Uterus (tissue), 4 donors: Measurements from ENCODE around the gene BSCL2. TPM values are rescaled to one million over a fixed set of nuclear protein-coding genes. Genes with fewer than 3 reads are reported as not detected.
"Not testable (repeated sequence)": the region's sequence is repeated elsewhere in the genome, so short reads cannot be mapped to it uniquely, and the experiment has no call there.

Experiments used
- DNase-seq, 2 donors: peaks; one replicate each; pipeline ENCODE4 v3.0.0-alpha.2; 2019 to 2020
- H3K27ac ChIP-seq, 2 donors: fragments of 200-600 bp; sonication (generic); 1 replicate in 1 of 2; 2 replicates in 1 of 2; pipeline ENCODE4 v1.5.1; 2016 to 2018
- H3K27me3 ChIP-seq, 2 donors: fragments of 200-600 bp; sonication (generic); one replicate each; pipeline ENCODE4 v1.5.1; 2018 to 2019; ENCODE audit warnings: control low read depth in 1 of 2
- H3K36me3 ChIP-seq, 2 donors: fragments of 200-600 bp; sonication (generic); one replicate each; pipeline ENCODE4 v1.5.1; 2019; ENCODE audit warnings: control low read depth in 1 of 2
- H3K4me1 ChIP-seq, 2 donors: fragments of 200-600 bp; sonication (generic); one replicate each; pipeline ENCODE4 v1.5.1; 2018 to 2019; ENCODE audit warnings: control low read depth in 1 of 2
- H3K4me3 ChIP-seq, 2 donors: fragments of 200-600 bp; sonication (generic); 1 replicate in 1 of 2; 2 replicates in 1 of 2; pipeline ENCODE4 v1.5.1; 2018 to 2019; ENCODE audit warnings: mild to moderate bottlenecking in 1 of 2
- H3K9me3 ChIP-seq, 2 donors: fragments of 200-600 bp; sonication (generic); one replicate each; pipeline ENCODE4 v1.5.1; 2019; ENCODE audit warnings: control low read depth in 1 of 2
- POLR2A ChIP-seq, 2 donors: fragments of 450-650 bp; IDR thresholded peaks; one replicate each; pipeline ENCODE4 v1.6.1; 2016; ENCODE audit warnings: antibody characterized with exemption in 2 of 2, mild to moderate bottlenecking in 1 of 2, moderate library complexity in 1 of 2
- intact Hi-C: fragments of 100-400 bp; cut with DNase I; formaldehyde crosslinking; loops from one replicate; pipeline ENCODE4 v1.15.1; 2023; ENCODE audit warnings: low total_unique reads
- total RNA-seq, 4 donors: library from RNA; depleted of rRNA in 3 of 4; stranded (reverse); fragments of >200 nt in 3 of 4; gene quantifications; one replicate each; pipeline versions ENCODE4 v1.1.0 to v1.2.4, GENCODE V29; 2014 to 2023
- TF ChIP-seq, protein P1 (sequence below), 4 experiments: fragments of 200-600 bp in 2 of 4; fragments of 450-650 bp in 2 of 4; sonication (generic) in 2 of 4; IDR thresholded peaks; one replicate each; pipeline ENCODE4 v1.5.1; 2016 to 2019; ENCODE audit warnings: antibody characterized with exemption in 4 of 4, mild to moderate bottlenecking in 2 of 4, moderate library complexity in 1 of 4
- donor health status: DM: yes; HTN: yes; CAD: no.

BSCL2 gene
- total RNA-seq, 4 donors from 2014 or later, result 24.1 to 46.7 (median 34.4) TPM

GRCh38 chr11:62752177-62752785 lies 45.1 kb upstream of the BSCL2 start:
- Histone ChIP-seq H3K9me3 (no peaks in the 10 kb centered on the region), H3K4me1 (peaks cover 0 to 5% of the 10 kb centered on the region in 2 donors), H3K36me3 (no peaks in the 10 kb centered on the region), H3K27ac (no peak overlapping the region), H3K27me3 (no peaks in the 10 kb centered on the region), H3K4me3 (no peak overlapping the region)
- TF ChIP-seq POLR2A (IDR thresholded peaks at IDR 0.05), result no peak
- TF ChIP-seq, protein P1, sequence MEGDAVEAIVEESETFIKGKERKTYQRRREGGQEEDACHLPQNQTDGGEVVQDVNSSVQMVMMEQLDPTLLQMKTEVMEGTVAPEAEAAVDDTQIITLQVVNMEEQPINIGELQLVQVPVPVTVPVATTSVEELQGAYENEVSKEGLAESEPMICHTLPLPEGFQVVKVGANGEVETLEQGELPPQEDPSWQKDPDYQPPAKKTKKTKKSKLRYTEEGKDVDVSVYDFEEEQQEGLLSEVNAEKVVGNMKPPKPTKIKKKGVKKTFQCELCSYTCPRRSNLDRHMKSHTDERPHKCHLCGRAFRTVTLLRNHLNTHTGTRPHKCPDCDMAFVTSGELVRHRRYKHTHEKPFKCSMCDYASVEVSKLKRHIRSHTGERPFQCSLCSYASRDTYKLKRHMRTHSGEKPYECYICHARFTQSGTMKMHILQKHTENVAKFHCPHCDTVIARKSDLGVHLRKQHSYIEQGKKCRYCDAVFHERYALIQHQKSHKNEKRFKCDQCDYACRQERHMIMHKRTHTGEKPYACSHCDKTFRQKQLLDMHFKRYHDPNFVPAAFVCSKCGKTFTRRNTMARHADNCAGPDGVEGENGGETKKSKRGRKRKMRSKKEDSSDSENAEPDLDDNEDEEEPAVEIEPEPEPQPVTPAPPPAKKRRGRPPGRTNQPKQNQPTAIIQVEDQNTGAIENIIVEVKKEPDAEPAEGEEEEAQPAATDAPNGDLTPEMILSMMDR (IDR thresholded peaks at IDR 0.05), result no peak
- intact Hi-C loops, result no loop called here
- DNase-seq, result no peak

- H3K36me3 ChIP-seq, H3K27me3 ChIP-seq, H3K9me3 ChIP-seq, DNase-seq, H3K27ac ChIP-seq, H3K4me1 ChIP-seq, intact Hi-C loops, H3K4me3 ChIP-seq: not testable (repeated sequence)
Observed at GRCh38 chr11:62749931-62750330, 42.7 kb upstream of the BSCL2 start.

DNA sequence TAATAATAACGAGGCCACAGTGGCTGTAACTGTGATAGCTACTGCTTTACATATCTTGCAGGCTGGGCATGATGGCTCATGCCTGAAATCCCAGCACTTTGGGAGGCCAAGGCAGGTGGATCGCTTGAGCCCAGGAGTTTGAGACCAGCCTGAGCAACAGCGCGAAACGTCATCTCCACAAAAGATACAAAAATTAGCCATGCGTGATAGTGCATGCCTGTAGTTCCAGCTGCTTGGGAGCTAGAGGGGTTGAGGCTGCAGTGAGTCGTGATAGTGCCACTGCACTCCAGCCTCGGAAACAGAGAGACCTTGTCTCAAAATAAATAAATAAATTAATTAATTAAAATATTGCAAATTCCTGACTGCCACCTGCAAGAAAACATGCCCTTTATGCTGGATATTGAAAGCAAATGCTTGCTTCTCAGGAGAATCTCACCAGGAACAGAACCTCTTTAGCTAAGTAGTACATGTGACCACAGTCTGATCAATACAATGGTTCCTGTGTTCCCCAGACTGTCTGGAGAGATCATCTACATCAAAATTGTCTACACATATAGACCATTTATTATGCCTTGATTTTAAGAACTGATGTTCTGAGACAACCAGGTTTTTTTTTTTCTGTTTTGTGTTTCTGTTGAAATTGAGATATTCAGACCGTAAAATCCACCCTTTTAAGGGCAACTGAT lies 40.4 kb upstream of the BSCL2 start:
- H3K27me3 ChIP-seq, result no peaks in the 10 kb centered on the region
- no peak for TF ChIP-seq POLR2A (IDR thresholded peaks at IDR 0.05)
- TF ChIP-seq, protein P1 (IDR thresholded peaks at IDR 0.05), result no peak
- H3K4me1 ChIP-seq, result no peaks in the 10 kb centered on the region
- no peak overlapping the region for H3K4me3 ChIP-seq
- H3K27ac ChIP-seq, result no peak overlapping the region
- no peaks in the 10 kb centered on the region for H3K36me3 ChIP-seq
- no peak for DNase-seq
- intact Hi-C loops, result no loop called here
- no peaks in the 10 kb centered on the region for H3K9me3 ChIP-seq

DNA sequence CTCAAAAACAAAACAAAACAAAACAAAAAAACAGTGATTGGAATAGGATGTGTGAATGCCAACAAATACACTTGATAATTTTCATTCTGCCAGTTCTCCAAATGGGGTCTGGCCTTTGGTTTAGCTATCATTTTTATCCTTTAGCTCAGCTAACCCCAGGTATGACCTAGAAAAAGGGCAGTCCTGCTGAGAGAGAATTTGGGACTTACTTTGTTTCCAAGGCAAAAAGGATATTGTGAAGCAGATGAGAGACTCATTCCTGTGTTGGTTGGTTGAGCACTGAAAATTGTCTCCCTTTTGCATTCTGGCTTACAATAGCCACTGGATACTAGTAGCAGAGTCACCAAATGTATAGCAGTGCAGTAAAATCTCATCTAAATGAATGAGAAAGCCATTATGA lies 30.0 kb upstream of the BSCL2 start:
- no peaks in the 10 kb centered on the region for H3K4me1 ChIP-seq
- TF ChIP-seq, protein P1 (IDR thresholded peaks at IDR 0.05), result no peak
- no peak for TF ChIP-seq POLR2A (IDR thresholded peaks at IDR 0.05)
- intact Hi-C loops, result no loop called here
- no peak for DNase-seq
- H3K27ac ChIP-seq, result no peak overlapping the region
- no peaks in the 10 kb centered on the region for H3K9me3 ChIP-seq
- no peaks in the 10 kb centered on the region for H3K36me3 ChIP-seq
- no peak overlapping the region for H3K4me3 ChIP-seq
- H3K27me3 ChIP-seq, result no peaks in the 10 kb centered on the region

DNA sequence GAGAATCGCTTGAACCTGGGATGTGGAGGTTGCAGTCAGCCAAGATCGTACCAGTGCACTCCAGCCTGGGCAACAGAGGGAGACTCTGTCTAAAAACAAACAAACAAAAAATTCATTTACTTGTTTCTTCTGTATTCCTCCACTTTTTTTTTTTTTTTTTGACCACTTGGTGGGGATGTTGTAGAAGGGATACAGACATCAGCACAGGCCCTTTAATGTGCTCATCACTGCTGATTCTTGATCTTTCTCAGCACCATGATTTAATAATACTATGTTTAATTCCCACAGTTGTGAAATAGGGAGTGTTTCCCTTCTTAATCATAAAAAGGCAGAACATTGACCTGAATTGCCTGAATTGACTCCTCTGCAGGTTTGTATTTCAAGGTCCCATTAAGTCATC lies 25.6 kb upstream of the BSCL2 start:
- DNase-seq, result no peak
- Histone ChIP-seq H3K4me1 (peaks cover 0 to 13% of the 10 kb centered on the region in 2 donors), H3K27ac (no peak overlapping the region), H3K27me3 (no peaks in the 10 kb centered on the region), H3K36me3 (no peaks in the 10 kb centered on the region), H3K4me3 (no peak overlapping the region), H3K9me3 (no peaks in the 10 kb centered on the region)
- TF ChIP-seq, protein P1 (IDR thresholded peaks at IDR 0.05), result no peak
- TF ChIP-seq POLR2A (IDR thresholded peaks at IDR 0.05), result no peak
- intact Hi-C loops, result no loop called here

DNA sequence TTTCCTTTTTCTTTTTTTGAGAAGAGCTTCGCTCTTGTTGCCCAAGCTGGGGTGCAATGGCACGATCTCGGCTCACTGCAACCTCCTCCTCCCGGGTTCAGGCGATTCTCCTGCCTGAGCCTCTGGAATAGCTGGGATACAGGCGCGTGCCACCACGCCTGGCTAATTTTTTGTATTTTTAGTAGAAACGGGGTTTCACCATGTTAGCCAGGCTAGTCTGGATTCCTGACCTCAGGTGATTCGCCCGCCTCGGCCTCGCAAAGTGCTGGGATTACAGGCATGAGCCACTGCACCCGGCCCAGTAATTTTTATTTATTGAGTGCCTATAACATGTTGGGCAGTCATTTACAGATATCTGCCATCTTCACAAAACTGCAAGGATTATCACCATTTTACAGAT lies 22.9 kb upstream of the BSCL2 start:
- DNase-seq, H3K36me3 ChIP-seq, H3K9me3 ChIP-seq, H3K27ac ChIP-seq, intact Hi-C loops, H3K4me3 ChIP-seq, H3K27me3 ChIP-seq: not testable (repeated sequence)
- H3K4me1 ChIP-seq, result peaks cover 10 to 13% of the 10 kb centered on the region in 2 donors
